Measurements from ENCODE around the gene CEP85L. TPM values are rescaled to one million over a fixed set of nuclear protein-coding genes. Genes with fewer than 3 reads are reported as not detected.

The CEP85L gene
- total RNA-seq, 4 donors from 2014 or later = 12.6 to 16.2 (median 13.4) TPM

GRCh38 chr6:118656847-118657451, 5.6 kb upstream of the CEP85L start:
- no peak overlapping the region for H3K4me3 ChIP-seq
- H3K27me3 ChIP-seq = no peaks in the 10 kb centered on the region
- H3K27ac ChIP-seq (replicated peaks in 1 of 4) = no peak overlapping the region
- WGBS = 100% methylated on average over 3 of the region's 3 CpGs
- H3K36me3 ChIP-seq = no peaks in the 10 kb centered on the region
- H3K9me3 ChIP-seq = no peaks in the 10 kb centered on the region
- TF ChIP-seq CTCF (IDR thresholded peaks at IDR 0.05) (no peak), EP300 (IDR thresholded peaks at IDR 0.05) (no peak), POLR2A (IDR thresholded peaks at IDR 0.05; ENCODE audit: low read depth) (no peak), POLR2AphosphoS5 (IDR thresholded peaks at IDR 0.05) (no peak)
- DNase-seq (ENCODE audit: extremely low spot score) = no peak
- intact Hi-C loops (cut with DNase I) = loop anchor here (5.0 to 10.0 kb wide), 2 partner anchors 120 to 238 kb away; partner anchors contain the start of gene ASF1A
- peaks cover 3 to 9% (median 7%) of the 10 kb centered on the region in 4 donors for H3K4me1 ChIP-seq

- 48% methylated on average over 20 of the region's 20 CpGs for whole genome bisulfite sequencing
- DNase-seq (ENCODE audit: extremely low spot score) = no peak
- Histone ChIP-seq H3K27ac (replicated peaks in 1 of 4) (peak overlapping the region; percentile 93 to 99 (median 96)), H3K27me3 (no peaks in the 10 kb centered on the region), H3K36me3 (no peaks in the 10 kb centered on the region), H3K4me1 (peaks cover 15 to 23% (median 21%) of the 10 kb centered on the region in 4 donors), H3K9me3 (no peaks in the 10 kb centered on the region), H3K4me3 (peak overlapping the region; percentile 79 to 91 (median 81))
- no peak for TF ChIP-seq POLR2AphosphoS5 (IDR thresholded peaks at IDR 0.05)
- no peak for TF ChIP-seq POLR2A (IDR thresholded peaks at IDR 0.05; ENCODE audit: low read depth)
- TF ChIP-seq EP300 (IDR thresholded peaks at IDR 0.05) = no peak
- TF ChIP-seq CTCF (IDR thresholded peaks at IDR 0.05) = no peak
- intact Hi-C loops (cut with DNase I) = loop anchor here (5.0 to 10.0 kb wide), 2 partner anchors 55 to 243 kb away; partner anchors contain the start of gene ASF1A
Measured at GRCh38 chr6:118652051-118652615, 742 bp upstream of the CEP85L start.

DNA sequence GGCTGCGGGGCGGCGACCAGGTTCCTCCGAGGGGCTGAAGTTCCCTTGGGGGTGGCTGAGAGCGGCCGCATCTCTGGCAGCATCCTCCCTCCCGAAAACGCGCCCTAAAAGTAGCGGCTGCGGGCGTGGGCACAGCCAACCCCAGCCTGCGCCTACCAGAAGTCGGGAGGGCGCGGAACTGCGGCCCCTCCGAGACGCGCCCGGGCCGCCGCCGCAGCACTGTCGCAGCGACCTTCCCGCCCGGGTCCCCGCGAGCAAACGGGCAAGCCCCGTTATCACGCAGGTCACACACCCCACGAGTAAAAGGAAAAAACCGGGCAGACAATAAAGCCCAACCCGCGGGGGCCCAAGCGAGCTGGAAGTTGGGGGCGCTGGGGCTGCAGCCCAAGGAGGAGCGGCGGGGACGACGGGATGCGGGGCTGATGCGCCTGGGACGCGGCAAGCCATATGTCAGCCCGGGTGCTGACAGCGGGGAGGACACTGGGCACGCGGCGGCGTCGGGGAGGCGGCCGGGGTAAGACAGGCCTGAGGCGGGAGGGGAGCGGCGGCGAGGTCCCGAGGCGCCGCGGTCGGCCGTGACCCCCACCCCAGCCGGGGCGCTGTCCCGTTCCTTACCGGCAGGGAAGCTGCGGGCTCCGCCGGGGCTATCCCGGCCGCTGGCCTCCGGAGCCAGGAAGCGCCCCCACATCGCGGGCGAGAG, 659 bp downstream of the CEP85L start:
- no peaks in the 10 kb centered on the region for H3K9me3 ChIP-seq
- no peak for DNase-seq (ENCODE audit: extremely low spot score)
- intact Hi-C loops (cut with DNase I) = loop anchor here (5.0 to 10.0 kb wide), 2 partner anchors 57 to 244 kb away; partner anchors contain the start of gene ASF1A
- no peaks in the 10 kb centered on the region for H3K36me3 ChIP-seq
- H3K27me3 ChIP-seq = no peaks in the 10 kb centered on the region
- TF ChIP-seq CTCF (IDR thresholded peaks at IDR 0.05) (peak in 2 of 3 experiments; percentile 10 to 44), POLR2AphosphoS5 (IDR thresholded peaks at IDR 0.05) (peak; percentile 68), POLR2A (IDR thresholded peaks at IDR 0.05; ENCODE audit: low read depth) (no peak)
- H3K27ac ChIP-seq (replicated peaks in 1 of 4) = peak overlapping the region; percentile 93 to 99 (median 96)
- WGBS = 0% methylated on average over 37 of the region's 80 CpGs
- H3K4me1 ChIP-seq = peaks cover 15 to 26% (median 21%) of the 10 kb centered on the region in 4 donors
- H3K4me3 ChIP-seq = peak overlapping the region; percentile 79 to 91 (median 81)

GRCh38 chr6:118649918-118650581, 1.3 kb downstream of the CEP85L start:
- Histone ChIP-seq H3K27ac (replicated peaks in 1 of 4) (peak overlapping the region; percentile 93 to 99 (median 96)), H3K4me3 (peak overlapping the region; percentile 79 to 91 (median 81)), H3K4me1 (peaks cover 15 to 32% (median 25%) of the 10 kb centered on the region in 4 donors), H3K27me3 (no peaks in the 10 kb centered on the region), H3K9me3 (no peaks in the 10 kb centered on the region), H3K36me3 (no peaks in the 10 kb centered on the region)
- intact Hi-C loops (cut with DNase I) = loop anchor here (5.0 to 10.0 kb wide), 2 partner anchors 57 to 245 kb away; partner anchors contain the start of gene ASF1A
- DNase-seq (ENCODE audit: extremely low spot score) = no peak
- TF ChIP-seq POLR2A (IDR thresholded peaks at IDR 0.05; ENCODE audit: low read depth) (no peak), CTCF (IDR thresholded peaks at IDR 0.05) (no peak), POLR2AphosphoS5 (IDR thresholded peaks at IDR 0.05) (no peak), EP300 (IDR thresholded peaks at IDR 0.05) (no peak)
- WGBS = 5% methylated on average over 14 of the region's 17 CpGs
